ENCODE results near the gene TBC1D22B. TPM values are rescaled to one million over a fixed set of nuclear protein-coding genes. Genes with fewer than 3 reads are reported as not detected.

Gene TBC1D22B
- polyA plus RNA-seq, 1 of the 3 experiments (the other 2 are of a cell fraction) = 5.3 TPM

- H3K36me3 ChIP-seq (replicated peaks in 1 of 2; ENCODE audit: control insufficient read depth in 1 of 2, insufficient read depth in 2 of 2, low read length in 1 of 2) = no peaks in the 10 kb centered on the region
- no peaks in the 10 kb centered on the region for H4K20me1 ChIP-seq (ENCODE audit: insufficient read depth)
- no peak overlapping the region for H3K4me3 ChIP-seq (ENCODE audit: low read depth in 2 of 2, low read length in 1 of 2)
- H3K27me3 ChIP-seq (ENCODE audit: insufficient read depth) = no peaks in the 10 kb centered on the region
- no peak for DNase-seq
- H3K4me2 ChIP-seq = no peak overlapping the region
- H3K9me2 ChIP-seq = no peaks in the 10 kb centered on the region
- no peak overlapping the region for H3K9ac ChIP-seq
- H3K9me3 ChIP-seq = no peaks in the 10 kb centered on the region
- no peak overlapping the region for H2AFZ ChIP-seq (ENCODE audit: low read depth)
- H3K27ac ChIP-seq (ENCODE audit: low read depth in 2 of 2, low read length in 1 of 2) = no peak overlapping the region
- H3K79me2 ChIP-seq (ENCODE audit: insufficient read depth) = peaks cover 36% of the 10 kb centered on the region
- CTCF ChIA-PET = no interaction called here
- POLR2A ChIA-PET = no interaction called here
- no peak for TF ChIP-seq MAX (IDR thresholded peaks at IDR 0.05; ENCODE audit: low read depth)
- TF ChIP-seq CHD2 (IDR thresholded peaks at IDR 0.05; ENCODE audit: low read length, partially characterized antibody) = no peak
- no peak for TF ChIP-seq EZH2phosphoT487 (IDR thresholded peaks at IDR 0.05; ENCODE audit: borderline replicate concordance, low read depth)
- TF ChIP-seq JUND (IDR thresholded peaks at IDR 0.05) = no peak
- TF ChIP-seq RCOR1 (IDR thresholded peaks at IDR 0.05; ENCODE audit: low read length) = no peak
- TF ChIP-seq TEAD4 (IDR thresholded peaks at IDR 0.05; ENCODE audit: borderline replicate concordance, insufficient read depth) = no peak
- TF ChIP-seq TCF12 (IDR thresholded peaks at IDR 0.05) = no peak
- no peak for TF ChIP-seq NRF1 (IDR thresholded peaks at IDR 0.05; ENCODE audit: low read depth, low read length)
- TF ChIP-seq TAF1 (IDR thresholded peaks at IDR 0.05; ENCODE audit: borderline replicate concordance, low read depth, low read length) = no peak
- no peak for TF ChIP-seq ELF1 (IDR thresholded peaks at IDR 0.05)
- no peak for TF ChIP-seq CTCF (IDR thresholded peaks at IDR 0.05)
- no peak for TF ChIP-seq RAD21 (IDR thresholded peaks at IDR 0.05; ENCODE audit: low read length)
- no peak for TF ChIP-seq FOXM1 (IDR thresholded peaks at IDR 0.05; ENCODE audit: low read depth)
- no peak for TF ChIP-seq ZBTB33 (IDR thresholded peaks at IDR 0.05; ENCODE audit: borderline replicate concordance, low read depth)
- no peak for TF ChIP-seq SIN3A (IDR thresholded peaks at IDR 0.05; ENCODE audit: borderline replicate concordance, low read depth, low read length)
- no peak for TF ChIP-seq PBX3 (IDR thresholded peaks at IDR 0.05)
- no peak for TF ChIP-seq EP300 (IDR thresholded peaks at IDR 0.05; ENCODE audit: borderline replicate concordance in 1 of 2, low read depth in 1 of 2, low read length in 1 of 2)
- peaks cover 0 to 6% of the 10 kb centered on the region in 2 experiments; a peak in 2 of 4 replicates for H3K4me1 ChIP-seq (ENCODE audit: control insufficient read depth in 1 of 2, insufficient read depth in 2 of 2, low read depth in 1 of 2, low read length in 1 of 2)
- H3F3A ChIP-seq (replicated peaks; ENCODE audit: insufficient read depth) = no peaks in the 10 kb centered on the region
- 94% methylated on average over 3 of the region's 3 CpGs for WGBS (ENCODE audit: low lambda C conversion rate)
Measured at GRCh38 chr6:37352384-37352783, 94.8 kb downstream of the TBC1D22B start.
